ENCODE data around the gene ANKS1A. TPM values are rescaled to one million over a fixed set of nuclear protein-coding genes. Genes with fewer than 3 reads are reported as not detected.

Gene ANKS1A
- total RNA-seq, 1 donor from 2014 or later: 17.0 TPM

- Histone ChIP-seq H3F3A (ENCODE audit: low read depth) (no peaks in the 10 kb centered on the region), H3K27me3 (no peaks in the 10 kb centered on the region), H3K79me2 (ENCODE audit: low read depth) (peaks cover 6% of the 10 kb centered on the region), H3K4me1 (no peaks in the 10 kb centered on the region), H3K27ac (no peak overlapping the region), H2AFZ (replicated peaks) (no peak overlapping the region), H3K9ac (no peak overlapping the region), H4K20me1 (ENCODE audit: low read depth) (peaks cover 3% of the 10 kb centered on the region), H3K9me3 (ENCODE audit: low read depth) (no peaks in the 10 kb centered on the region), H3K36me3 (no peaks in the 10 kb centered on the region), H3K4me2 (no peak overlapping the region), H3K4me3 (no peak overlapping the region)
- Mint-ChIP-seq H3K36me3 (peaks cover 10% of the 10 kb centered on the region), H3K27me3 (ENCODE audit: insufficient read depth, low read depth) (no peaks in the 10 kb centered on the region), H3K9me3 (no peaks in the 10 kb centered on the region), H3K4me1 (no peaks in the 10 kb centered on the region), H3K4me3 (no peak overlapping the region), H3K27ac (no peak overlapping the region)
- no peak for TF ChIP-seq EZH2phosphoT487 (IDR thresholded peaks at IDR 0.05)
- no peak for TF ChIP-seq EZH2 (IDR thresholded peaks at IDR 0.05)
- TF ChIP-seq CTCF (IDR thresholded peaks at IDR 0.05): no peak
- DNase-seq (ENCODE audit: low spot score): no peak
Observed at GRCh38 chr6:34967461-34967860, 78.4 kb downstream of the ANKS1A start.

GRCh38 chr6:34969662-34970265 is 80.7 kb downstream of the ANKS1A start:
- H3F3A ChIP-seq (ENCODE audit: low read depth): no peaks in the 10 kb centered on the region
- H3K27ac Mint-ChIP-seq: peak overlapping the region; percentile 26

GRCh38 chr6:34970488-34970887 is 81.4 kb downstream of the ANKS1A start:
- Mint-ChIP-seq H3K27ac (no peak overlapping the region), H3K27me3 (ENCODE audit: insufficient read depth, low read depth) (peaks cover 2% of the 10 kb centered on the region), H3K4me1 (no peaks in the 10 kb centered on the region), H3K36me3 (peaks cover 8% of the 10 kb centered on the region), H3K4me3 (no peak overlapping the region), H3K9me3 (no peaks in the 10 kb centered on the region)
- H3K9ac ChIP-seq: no peak overlapping the region
- H4K20me1 ChIP-seq (ENCODE audit: low read depth): peaks cover 5% of the 10 kb centered on the region
- no peak overlapping the region for H3K4me3 ChIP-seq
- H2AFZ ChIP-seq (replicated peaks): no peak overlapping the region
- H3K4me2 ChIP-seq: no peak overlapping the region
- H3F3A ChIP-seq (ENCODE audit: low read depth): no peaks in the 10 kb centered on the region
- no peaks in the 10 kb centered on the region for H3K36me3 ChIP-seq
- no peaks in the 10 kb centered on the region for H3K79me2 ChIP-seq (ENCODE audit: low read depth)
- TF ChIP-seq EZH2 (IDR thresholded peaks at IDR 0.05) (no peak), EZH2phosphoT487 (IDR thresholded peaks at IDR 0.05) (no peak), CTCF (IDR thresholded peaks at IDR 0.05) (no peak)
- no peaks in the 10 kb centered on the region for H3K9me3 ChIP-seq (ENCODE audit: low read depth)
- no peak for DNase-seq (ENCODE audit: low spot score)
- H3K27ac ChIP-seq: no peak overlapping the region
- H3K4me1 ChIP-seq: no peaks in the 10 kb centered on the region
- no peaks in the 10 kb centered on the region for H3K27me3 ChIP-seq

More at GRCh38 chr6:34969662-34970265, 80.7 kb downstream of the ANKS1A start:
- Histone ChIP-seq H3K9me3 (ENCODE audit: low read depth) (no peaks in the 10 kb centered on the region), H4K20me1 (ENCODE audit: low read depth) (peaks cover 5% of the 10 kb centered on the region), H3K36me3 (no peaks in the 10 kb centered on the region), H3K27ac (no peak overlapping the region), H3K4me1 (no peaks in the 10 kb centered on the region), H3K79me2 (ENCODE audit: low read depth) (no peaks in the 10 kb centered on the region), H2AFZ (replicated peaks) (no peak overlapping the region), H3K27me3 (no peaks in the 10 kb centered on the region), H3K9ac (no peak overlapping the region), H3K4me2 (no peak overlapping the region), H3K4me3 (no peak overlapping the region)
- peaks cover 2% of the 10 kb centered on the region for H3K27me3 Mint-ChIP-seq (ENCODE audit: insufficient read depth, low read depth)
- no peak for DNase-seq (ENCODE audit: low spot score)
- H3K36me3 Mint-ChIP-seq: peaks cover 8% of the 10 kb centered on the region
- no peak overlapping the region for H3K4me3 Mint-ChIP-seq
- no peak for TF ChIP-seq EZH2phosphoT487 (IDR thresholded peaks at IDR 0.05)
- TF ChIP-seq EZH2 (IDR thresholded peaks at IDR 0.05): no peak
- no peak for TF ChIP-seq CTCF (IDR thresholded peaks at IDR 0.05)
- H3K9me3 Mint-ChIP-seq: no peaks in the 10 kb centered on the region
- H3K4me1 Mint-ChIP-seq: no peaks in the 10 kb centered on the region

All from neural progenitor cell (in vitro differentiated cells).